Muscle layer of duodenum (tissue), 2 donors: ENCODE results near the gene GAB1.
A peak's percentile ranks its signal among the peaks of the same experiment; 100 is the strongest.

Experiments used
- H3K27ac ChIP-seq: one replicate; pipeline ENCODE4 v1.7.0; 2013; ENCODE audit warnings: mild to moderate bottlenecking, low read length
- H3K27me3 ChIP-seq: one replicate; pipeline ENCODE4 v1.7.0; 2013; ENCODE audit warnings: low read depth, mild to moderate bottlenecking, control low read depth, low read length
- H3K36me3 ChIP-seq, 2 donors: one replicate each; pipeline ENCODE4 v1.7.0; 2013; ENCODE audit warnings: low read length in 2 of 2, control low read depth in 1 of 2, mild to moderate bottlenecking in 1 of 2; ENCODE audit not compliant: insufficient read depth in 2 of 2, control insufficient read depth in 1 of 2
- H3K4me1 ChIP-seq, 2 donors: one replicate each; pipeline ENCODE4 v1.7.0; 2013; ENCODE audit warnings: low read length in 2 of 2, mild to moderate bottlenecking in 2 of 2, control low read depth in 1 of 2, moderate library complexity in 1 of 2; ENCODE audit not compliant: insufficient read depth in 2 of 2, control insufficient read depth in 1 of 2
- H3K4me3 ChIP-seq, 2 donors: one replicate each; pipeline ENCODE4 v1.7.0; 2013; ENCODE audit warnings: low read length in 2 of 2, low read depth in 1 of 2, mild to moderate bottlenecking in 1 of 2
- H3K9me3 ChIP-seq, 2 donors: one replicate each; pipeline ENCODE4 v1.7.0; 2013; ENCODE audit warnings: low read length in 2 of 2, control low read depth in 1 of 2, mild to moderate bottlenecking in 1 of 2; ENCODE audit not compliant: control insufficient read depth in 1 of 2
- donor health status: healthy.

GAB1 gene

GRCh38 chr4:143511906-143512305 lies 175.2 kb downstream of the GAB1 start:
- H3K4me3 ChIP-seq, result no peak overlapping the region
- H3K27ac ChIP-seq, result no peak overlapping the region
- peaks cover 0 to 7% of the 10 kb centered on the region in 2 donors for H3K36me3 ChIP-seq
- peaks cover 10 to 17% of the 10 kb centered on the region in 2 donors for H3K4me1 ChIP-seq
- H3K9me3 ChIP-seq, result no peaks in the 10 kb centered on the region
- no peaks in the 10 kb centered on the region for H3K27me3 ChIP-seq

- Histone ChIP-seq H3K27me3 (no peaks in the 10 kb centered on the region), H3K36me3 (peaks cover 7% of the 10 kb centered on the region in 2 donors), H3K27ac (peak overlapping the region; percentile 95), H3K4me3 (peak overlapping the region; percentile 90 to 97), H3K4me1 (peaks cover 12 to 28% of the 10 kb centered on the region in 2 donors), H3K9me3 (no peaks in the 10 kb centered on the region)
Observed at GRCh38 chr4:143512978-143513313, 176.3 kb downstream of the GAB1 start.

GRCh38 chr4:143513314-143514168 lies 176.9 kb downstream of the GAB1 start, which contains the start of gene SMARCA5:
TSS of gene SMARCA5 (plus strand) at chr4:143513702. CDS start at chr4:143513925, 223 bp downstream.
- Histone ChIP-seq H3K4me3 (peak within 1 kb of the TSS; percentile 90 to 97), H3K4me1 (peaks cover 12 to 33% of the 10 kb centered on the region in 2 donors), H3K9me3 (no peaks in the 10 kb centered on the region), H3K36me3 (peaks cover 7 to 10% of the 10 kb centered on the region in 2 donors), H3K27me3 (no peaks in the 10 kb centered on the region), H3K27ac (peak within 1 kb of the TSS; percentile 95)

- Histone ChIP-seq H3K4me1 (peaks cover 13 to 34% of the 10 kb centered on the region in 2 donors), H3K9me3 (no peaks in the 10 kb centered on the region), H3K36me3 (peaks cover 7 to 11% of the 10 kb centered on the region in 2 donors), H3K27me3 (no peaks in the 10 kb centered on the region), H3K27ac (peak overlapping the region; percentile 95), H3K4me3 (peak overlapping the region; percentile 90 to 97)
Observed at GRCh38 chr4:143514169-143514495, 177.5 kb downstream of the GAB1 start.

- Histone ChIP-seq H3K4me1 (peaks cover 16 to 38% of the 10 kb centered on the region in 2 donors), H3K36me3 (peaks cover 7 to 15% of the 10 kb centered on the region in 2 donors), H3K4me3 (peak overlapping the region; percentile 90 to 97), H3K9me3 (no peaks in the 10 kb centered on the region), H3K27ac (peak overlapping the region; percentile 95), H3K27me3 (no peaks in the 10 kb centered on the region)
Observed at GRCh38 chr4:143514497-143514896, 177.8 kb downstream of the GAB1 start.

- Histone ChIP-seq H3K36me3 (peaks cover 7 to 19% of the 10 kb centered on the region in 2 donors), H3K4me3 (peak overlapping the region; percentile 90 to 97), H3K27ac (peak overlapping the region; percentile 95), H3K27me3 (no peaks in the 10 kb centered on the region), H3K9me3 (no peaks in the 10 kb centered on the region), H3K4me1 (peaks cover 20 to 42% of the 10 kb centered on the region in 2 donors)
Observed at GRCh38 chr4:143514901-143515300, 178.2 kb downstream of the GAB1 start.

GRCh38 chr4:143515905-143516304 lies 179.2 kb downstream of the GAB1 start:
- Histone ChIP-seq H3K27ac (peak overlapping the region; percentile 95), H3K9me3 (no peaks in the 10 kb centered on the region), H3K4me3 (peak overlapping the region; percentile 90 to 97), H3K36me3 (peaks cover 7 to 20% of the 10 kb centered on the region in 2 donors), H3K4me1 (peaks cover 20 to 47% of the 10 kb centered on the region in 2 donors), H3K27me3 (no peaks in the 10 kb centered on the region)

GRCh38 chr4:143517764-143518163 lies 181.1 kb downstream of the GAB1 start:
- no peak overlapping the region for H3K27ac ChIP-seq
- H3K36me3 ChIP-seq, result peaks cover 7 to 22% of the 10 kb centered on the region in 2 donors
- peaks cover 20 to 51% of the 10 kb centered on the region in 2 donors for H3K4me1 ChIP-seq

More at GRCh38 chr4:143517764-143518163, 181.1 kb downstream of the GAB1 start:
- no peaks in the 10 kb centered on the region for H3K27me3 ChIP-seq
- H3K4me3 ChIP-seq, result peak overlapping the region in 1 of 2 donors; percentile 14
- no peaks in the 10 kb centered on the region for H3K9me3 ChIP-seq
